HEK293 (cell line): ENCODE data around the gene JAM3.

Source experiments
- CTCF ChIA-PET: fragments of 350-600 bp; formaldehyde crosslinking; extraction: SDS; loops from one replicate; lab custom pipeline; 2021; ENCODE audit warnings: antibody characterized with exemption; lab: Yijun Ruan, JAX
- POLR2A ChIA-PET: fragments of 300-600 bp; formaldehyde crosslinking; extraction: SDS; loops from one replicate; lab custom pipeline; 2020; ENCODE audit warnings: antibody characterized with exemption, inconsistent platforms; lab: Yijun Ruan, JAX
- H3K27ac ChIP-seq: fragments of 200-500 bp; sonication (Bioruptor generic); 2 replicates; pipeline ENCODE4 v1.5.1; 2014; ENCODE audit warnings: low read depth, low read length, control low read depth, inconsistent platforms; ENCODE audit errors: extremely low read depth
- H3K36me3 ChIP-seq, 2 experiments: fragments of 200-500 bp in 1 of 2; sonication (Bioruptor generic) in 1 of 2; 1 replicate in 1 of 2; 2 replicates in 1 of 2; pipeline ENCODE4 v1.5.1; 2014 to 2017; ENCODE audit warnings: inconsistent platforms in 2 of 2, low read length in 2 of 2; ENCODE audit not compliant: control insufficient read depth in 2 of 2, insufficient read depth in 1 of 2
- H3K4me1 ChIP-seq: fragments of 200-500 bp; sonication (Bioruptor generic); 2 replicates; pipeline ENCODE4 v1.5.1; 2014; ENCODE audit warnings: mild to moderate bottlenecking, low read length, inconsistent platforms; ENCODE audit not compliant: control insufficient read depth, insufficient read depth
- H3K4me3 ChIP-seq: 2 replicates; pipeline ENCODE4 v1.5.1; 2011; ENCODE audit warnings: low read depth, mild to moderate bottlenecking, control low read depth, low read length, moderate library complexity
- H3K9me3 ChIP-seq: fragments of 200-500 bp; sonication (Bioruptor generic); 2 replicates; pipeline ENCODE4 v1.5.1; 2014; ENCODE audit warnings: low read depth, low read length, inconsistent platforms; ENCODE audit not compliant: control insufficient read depth, insufficient read depth
- GLI4 ChIP-seq: fragments of 450-650 bp; formaldehyde crosslinking; IDR thresholded peaks from 2 replicates; pipeline ENCODE4 v1.5.1; 2016; ENCODE audit warnings: missing biosample characterization, missing genetic modification characterization
- OVOL3 ChIP-seq: fragments of 450-650 bp; formaldehyde crosslinking; IDR thresholded peaks from 2 replicates; pipeline ENCODE4 v1.5.1; 2016; ENCODE audit warnings: missing biosample characterization, missing genetic modification characterization
- SCRT1 ChIP-seq: fragments of 450-650 bp; formaldehyde crosslinking; IDR thresholded peaks from 2 replicates; pipeline ENCODE4 v1.5.1; 2016; ENCODE audit warnings: missing biosample characterization, missing genetic modification characterization, borderline replicate concordance
- SP3 ChIP-seq: fragments of 450-650 bp; formaldehyde crosslinking; IDR thresholded peaks from 2 replicates; pipeline ENCODE4 v1.5.1; 2016; ENCODE audit warnings: missing biosample characterization, missing genetic modification characterization
- ZNF10 ChIP-seq: fragments of 450-650 bp; formaldehyde crosslinking; IDR thresholded peaks from 2 replicates; pipeline ENCODE4 v1.5.1; 2017; ENCODE audit warnings: missing biosample characterization, missing genetic modification characterization
- ZNF112 ChIP-seq: fragments of 450-650 bp; formaldehyde crosslinking; IDR thresholded peaks from 2 replicates; pipeline ENCODE4 v1.5.0; 2017; ENCODE audit warnings: missing biosample characterization, missing genetic modification characterization
- ZNF140 ChIP-seq: fragments of 450-650 bp; formaldehyde crosslinking; IDR thresholded peaks from 2 replicates; pipeline ENCODE4 v1.5.1; 2016; ENCODE audit warnings: missing biosample characterization, missing genetic modification characterization
- ZNF274 ChIP-seq, 2 experiments: fragments of 200-500 bp in 1 of 2; fragments of 450-650 bp in 1 of 2; sonication (Bioruptor generic) in 1 of 2; formaldehyde crosslinking in 1 of 2; IDR thresholded peaks; 2 replicates each; pipeline versions ENCODE4 v1.5.1 to v1.6.1; 2014 to 2016; ENCODE audit warnings: borderline replicate concordance in 1 of 2, inconsistent platforms in 1 of 2, low read length in 1 of 2, missing biosample characterization in 1 of 2, missing genetic modification characterization in 1 of 2
- ZNF473 ChIP-seq: fragments of 450-650 bp; formaldehyde crosslinking; IDR thresholded peaks from 2 replicates; pipeline ENCODE4 v1.5.1; 2017; ENCODE audit warnings: missing biosample characterization, missing genetic modification characterization
- ZNF560 ChIP-seq: fragments of 450-650 bp; formaldehyde crosslinking; IDR thresholded peaks from 2 replicates; pipeline ENCODE4 v1.5.1; 2017; ENCODE audit warnings: missing biosample characterization, missing genetic modification characterization, borderline replicate concordance
- ZNF747 ChIP-seq: fragments of 450-650 bp; formaldehyde crosslinking; IDR thresholded peaks from 2 replicates; pipeline ENCODE4 v1.5.1; 2016; ENCODE audit warnings: missing biosample characterization, missing genetic modification characterization
- ZNF76 ChIP-seq: fragments of 450-650 bp; formaldehyde crosslinking; IDR thresholded peaks from 2 replicates; pipeline ENCODE4; 2016; ENCODE audit warnings: low read depth, missing biosample characterization, missing genetic modification characterization, borderline replicate concordance
- ZNF785 ChIP-seq: fragments of 450-650 bp; formaldehyde crosslinking; IDR thresholded peaks from 2 replicates; pipeline ENCODE4 v1.5.1; 2016; ENCODE audit warnings: missing biosample characterization, missing genetic modification characterization
- TF ChIP-seq, protein P1 (sequence below): fragments of 450-650 bp; formaldehyde crosslinking; IDR thresholded peaks from 2 replicates; pipeline ENCODE4 v1.5.1; 2017; ENCODE audit warnings: missing biosample characterization, missing genetic modification characterization
- TF ChIP-seq, protein P2 (sequence below): fragments of 450-650 bp; formaldehyde crosslinking; IDR thresholded peaks from 2 replicates; pipeline ENCODE4 v1.5.1; 2016; ENCODE audit warnings: missing biosample characterization, missing genetic modification characterization
- TF ChIP-seq, protein P3 (sequence below): fragments of 450-650 bp; formaldehyde crosslinking; IDR thresholded peaks from 2 replicates; pipeline ENCODE4 v1.5.1; 2016; ENCODE audit warnings: missing biosample characterization, missing genetic modification characterization

JAM3 gene

DNA sequence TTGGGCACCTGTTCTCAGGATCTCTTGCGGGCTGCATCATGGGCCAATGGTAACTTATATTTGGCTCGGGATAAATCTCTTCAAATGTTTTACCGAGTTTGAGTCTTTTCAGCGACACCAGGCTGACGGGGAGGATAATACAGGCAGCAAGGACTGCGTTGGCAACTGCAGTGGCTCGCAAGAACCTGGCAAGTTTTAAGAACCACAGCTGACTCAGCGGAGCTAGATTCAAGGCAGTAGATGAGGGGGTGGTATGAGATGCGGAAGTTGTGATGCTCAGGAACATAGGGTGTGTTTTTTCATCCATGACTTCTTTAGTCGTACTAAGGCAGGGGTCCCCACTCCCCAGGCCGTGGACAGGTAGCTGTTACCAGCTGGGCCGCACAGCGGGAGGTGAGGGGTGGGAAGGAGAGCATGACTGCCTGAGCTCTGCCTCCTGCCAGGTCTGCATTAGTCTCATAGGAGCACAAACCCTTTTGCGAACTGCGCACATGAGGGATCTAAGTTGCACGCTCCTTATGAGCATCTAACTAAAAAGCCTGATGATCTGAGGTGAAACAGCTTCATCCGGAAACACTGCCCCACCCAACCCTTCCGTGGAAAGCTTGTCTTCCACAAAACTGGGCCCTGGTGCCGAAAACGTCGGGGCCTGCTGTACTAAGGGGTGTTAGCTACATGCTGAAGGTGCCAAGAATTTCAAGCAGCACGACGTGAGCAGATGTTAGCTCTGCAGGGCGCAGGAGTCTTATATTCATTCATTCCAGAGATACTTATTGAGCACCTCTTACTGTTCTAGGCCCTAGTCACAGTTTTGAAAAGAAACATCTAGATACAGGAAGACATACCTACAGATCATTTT, 6.4 kb upstream of the JAM3 start (continued):
- TF ChIP-seq, protein P1, sequence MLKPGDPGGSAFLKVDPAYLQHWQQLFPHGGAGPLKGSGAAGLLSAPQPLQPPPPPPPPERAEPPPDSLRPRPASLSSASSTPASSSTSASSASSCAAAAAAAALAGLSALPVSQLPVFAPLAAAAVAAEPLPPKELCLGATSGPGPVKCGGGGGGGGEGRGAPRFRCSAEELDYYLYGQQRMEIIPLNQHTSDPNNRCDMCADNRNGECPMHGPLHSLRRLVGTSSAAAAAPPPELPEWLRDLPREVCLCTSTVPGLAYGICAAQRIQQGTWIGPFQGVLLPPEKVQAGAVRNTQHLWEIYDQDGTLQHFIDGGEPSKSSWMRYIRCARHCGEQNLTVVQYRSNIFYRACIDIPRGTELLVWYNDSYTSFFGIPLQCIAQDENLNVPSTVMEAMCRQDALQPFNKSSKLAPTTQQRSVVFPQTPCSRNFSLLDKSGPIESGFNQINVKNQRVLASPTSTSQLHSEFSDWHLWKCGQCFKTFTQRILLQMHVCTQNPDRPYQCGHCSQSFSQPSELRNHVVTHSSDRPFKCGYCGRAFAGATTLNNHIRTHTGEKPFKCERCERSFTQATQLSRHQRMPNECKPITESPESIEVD = no peak
- TF ChIP-seq ZNF10 (tag by site-specific recombination) (no peak), SP3 (tag by site-specific recombination) (no peak), ZNF560 (tag by site-specific recombination) (no peak), ZNF473 (no peak)
- TF ChIP-seq, protein P2, sequence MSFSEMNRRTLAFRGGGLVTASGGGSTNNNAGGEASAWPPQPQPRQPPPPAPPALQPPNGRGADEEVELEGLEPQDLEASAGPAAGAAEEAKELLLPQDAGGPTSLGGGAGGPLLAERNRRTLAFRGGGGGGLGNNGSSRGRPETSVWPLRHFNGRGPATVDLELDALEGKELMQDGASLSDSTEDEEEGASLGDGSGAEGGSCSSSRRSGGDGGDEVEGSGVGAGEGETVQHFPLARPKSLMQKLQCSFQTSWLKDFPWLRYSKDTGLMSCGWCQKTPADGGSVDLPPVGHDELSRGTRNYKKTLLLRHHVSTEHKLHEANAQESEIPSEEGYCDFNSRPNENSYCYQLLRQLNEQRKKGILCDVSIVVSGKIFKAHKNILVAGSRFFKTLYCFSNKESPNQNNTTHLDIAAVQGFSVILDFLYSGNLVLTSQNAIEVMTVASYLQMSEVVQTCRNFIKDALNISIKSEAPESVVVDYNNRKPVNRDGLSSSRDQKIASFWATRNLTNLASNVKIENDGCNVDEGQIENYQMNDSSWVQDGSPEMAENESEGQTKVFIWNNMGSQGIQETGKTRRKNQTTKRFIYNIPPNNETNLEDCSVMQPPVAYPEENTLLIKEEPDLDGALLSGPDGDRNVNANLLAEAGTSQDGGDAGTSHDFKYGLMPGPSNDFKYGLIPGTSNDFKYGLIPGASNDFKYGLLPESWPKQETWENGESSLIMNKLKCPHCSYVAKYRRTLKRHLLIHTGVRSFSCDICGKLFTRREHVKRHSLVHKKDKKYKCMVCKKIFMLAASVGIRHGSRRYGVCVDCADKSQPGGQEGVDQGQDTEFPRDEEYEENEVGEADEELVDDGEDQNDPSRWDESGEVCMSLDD (tag by site-specific recombination) = no peak
- TF ChIP-seq, all 188 proteins: peak for 0

DNA sequence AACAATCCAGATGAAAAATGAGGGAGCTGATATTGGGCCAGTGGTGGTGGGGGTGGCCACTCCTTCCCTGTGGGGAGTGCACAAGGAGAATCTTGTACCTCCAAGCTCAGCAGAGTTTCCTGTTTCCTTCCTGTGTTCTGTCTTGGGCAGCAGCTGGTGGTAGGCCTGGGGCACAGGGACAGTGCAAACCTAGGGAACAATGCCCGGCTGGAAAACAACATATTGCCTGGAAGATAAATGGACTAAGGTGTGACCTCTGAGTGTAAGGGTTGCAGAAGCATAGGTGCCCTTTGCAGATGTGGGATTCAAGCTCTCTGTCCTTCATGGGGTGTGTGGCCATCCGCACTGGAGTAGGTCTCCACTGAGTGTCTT, 5.8 kb upstream of the JAM3 start:
- TF ChIP-seq ZNF140 (no peak), ZNF785 (tag by site-specific recombination) (no peak), SCRT1 (tag by site-specific recombination) (no peak), ZNF76 (tag by site-specific recombination) (no peak), GLI4 (no peak), ZNF274 (IDR thresholded peaks at IDR 0.05; ENCODE audit: low read length) (no peak), ZNF274 (tag by site-specific recombination; IDR thresholded peaks at IDR 0.05; ENCODE audit: borderline replicate concordance) (no peak), OVOL3 (tag by site-specific recombination) (no peak), ZNF112 (tag by site-specific recombination) (no peak), ZNF747 (tag by site-specific recombination) (no peak)
- TF ChIP-seq, protein P3, sequence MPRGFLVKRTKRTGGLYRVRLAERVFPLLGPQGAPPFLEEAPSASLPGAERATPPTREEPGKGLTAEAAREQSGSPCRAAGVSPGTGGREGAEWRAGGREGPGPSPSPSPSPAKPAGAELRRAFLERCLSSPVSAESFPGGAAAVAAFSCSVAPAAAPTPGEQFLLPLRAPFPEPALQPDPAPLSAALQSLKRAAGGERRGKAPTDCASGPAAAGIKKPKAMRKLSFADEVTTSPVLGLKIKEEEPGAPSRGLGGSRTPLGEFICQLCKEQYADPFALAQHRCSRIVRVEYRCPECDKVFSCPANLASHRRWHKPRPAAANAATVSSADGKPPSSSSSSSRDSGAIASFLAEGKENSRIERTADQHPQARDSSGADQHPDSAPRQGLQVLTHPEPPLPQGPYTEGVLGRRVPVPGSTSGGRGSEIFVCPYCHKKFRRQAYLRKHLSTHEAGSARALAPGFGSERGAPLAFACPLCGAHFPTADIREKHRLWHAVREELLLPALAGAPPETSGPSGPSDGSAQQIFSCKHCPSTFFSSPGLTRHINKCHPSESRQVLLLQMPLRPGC (tag by site-specific recombination) = no peak
- TF ChIP-seq, all 188 proteins: peak for 0

More for the DNA sequence above, 5.8 kb upstream of the JAM3 start:
- Histone ChIP-seq H3K36me3 (no peaks in the 10 kb centered on the region), H3K9me3 (no peaks in the 10 kb centered on the region), H3K4me1 (no peaks in the 10 kb centered on the region), H3K4me3 (no peak overlapping the region), H3K27ac (no peak overlapping the region)
- POLR2A ChIA-PET = no interaction called here
- CTCF ChIA-PET = interaction anchor here (0.8 to 4.4 kb wide), 2 partner anchors 12 to 15 kb away, joined by 3 to 39 read pairs; no protein-coding TSS in a partner anchor
